GM19035 (cell line): Measurements from ENCODE around the gene MIP.
A peak's percentile ranks its signal among the peaks of the same experiment; 100 is the strongest.
"Not testable (repeated sequence)": the region's sequence is repeated elsewhere in the genome, so short reads cannot be mapped to it uniquely, and the experiment has no call there.

Experiments used
- ATAC-seq: cut with Tn5 transposase; IDR thresholded peaks from one replicate; pipeline ENCODE4 v1.9.1; 2021; ENCODE audit not compliant: unreplicated experiment

The MIP gene

DNA sequence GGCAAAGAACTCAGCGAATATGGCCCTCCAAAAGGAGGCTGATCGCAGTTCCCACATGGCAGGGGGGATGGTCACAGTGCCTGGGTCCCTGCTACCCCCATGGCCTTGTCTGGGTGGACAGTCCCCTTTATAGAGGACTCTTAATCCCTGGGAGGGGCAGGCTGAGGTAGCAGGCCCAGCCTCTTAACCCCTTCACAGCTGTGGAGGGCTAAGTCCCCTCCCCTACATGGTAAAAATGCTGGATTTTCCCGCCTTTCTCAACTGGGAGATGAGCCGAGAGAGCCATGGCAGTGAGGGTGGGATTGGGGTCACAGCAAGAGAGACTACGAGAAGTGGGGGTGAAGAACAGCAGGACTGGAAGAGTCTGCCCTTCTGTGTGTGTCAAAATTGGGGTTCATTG lies at the start of gene MIP:
Gene MIP, minus strand, starts transcription at position 101 of the 400 bp plus-strand sequence. Its CDS starts 44 bp downstream, at position 57.
- ATAC-seq: no peak

DNA sequence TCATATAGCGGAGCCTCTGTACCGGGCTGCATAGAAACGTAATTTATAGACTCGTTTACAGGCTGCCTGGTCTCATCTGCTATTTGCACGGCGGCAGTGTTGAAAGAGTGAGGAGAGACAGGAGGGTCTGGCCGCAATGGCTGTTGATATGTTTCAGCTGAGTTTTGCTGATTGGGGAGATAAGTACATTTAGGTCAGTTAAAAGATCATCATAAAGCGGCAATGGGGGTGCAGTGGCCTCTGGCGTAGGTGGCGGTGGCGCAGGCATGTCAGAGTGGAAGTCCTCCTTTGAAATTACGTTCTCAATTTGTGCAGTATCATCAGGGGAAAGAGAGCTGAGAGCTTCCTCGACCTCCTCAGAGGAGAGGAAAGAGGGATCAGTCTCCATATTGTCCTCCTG lies 45.4 kb upstream of the MIP start:
- ATAC-seq: not testable (repeated sequence)

DNA sequence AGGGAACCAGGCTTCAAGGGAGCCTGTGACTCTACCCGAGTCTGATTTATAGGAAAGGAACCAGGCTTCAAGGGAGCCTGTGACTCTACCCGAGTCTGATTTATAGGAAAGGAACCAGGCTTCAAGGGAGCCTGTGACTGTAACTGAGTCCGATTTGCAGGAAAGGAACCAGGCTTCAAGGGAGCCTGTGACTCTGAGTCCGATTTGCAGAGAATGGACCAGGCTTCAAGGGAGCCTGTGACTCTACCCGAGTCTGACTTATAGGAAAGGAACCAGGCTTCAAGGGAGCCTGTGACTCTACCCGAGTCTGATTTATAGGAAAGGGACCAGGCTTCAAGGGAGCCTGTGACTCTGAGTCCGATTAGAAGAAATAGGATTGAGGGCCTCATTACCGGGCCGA lies 45.0 kb upstream of the MIP start:
- not testable (repeated sequence) for ATAC-seq

DNA sequence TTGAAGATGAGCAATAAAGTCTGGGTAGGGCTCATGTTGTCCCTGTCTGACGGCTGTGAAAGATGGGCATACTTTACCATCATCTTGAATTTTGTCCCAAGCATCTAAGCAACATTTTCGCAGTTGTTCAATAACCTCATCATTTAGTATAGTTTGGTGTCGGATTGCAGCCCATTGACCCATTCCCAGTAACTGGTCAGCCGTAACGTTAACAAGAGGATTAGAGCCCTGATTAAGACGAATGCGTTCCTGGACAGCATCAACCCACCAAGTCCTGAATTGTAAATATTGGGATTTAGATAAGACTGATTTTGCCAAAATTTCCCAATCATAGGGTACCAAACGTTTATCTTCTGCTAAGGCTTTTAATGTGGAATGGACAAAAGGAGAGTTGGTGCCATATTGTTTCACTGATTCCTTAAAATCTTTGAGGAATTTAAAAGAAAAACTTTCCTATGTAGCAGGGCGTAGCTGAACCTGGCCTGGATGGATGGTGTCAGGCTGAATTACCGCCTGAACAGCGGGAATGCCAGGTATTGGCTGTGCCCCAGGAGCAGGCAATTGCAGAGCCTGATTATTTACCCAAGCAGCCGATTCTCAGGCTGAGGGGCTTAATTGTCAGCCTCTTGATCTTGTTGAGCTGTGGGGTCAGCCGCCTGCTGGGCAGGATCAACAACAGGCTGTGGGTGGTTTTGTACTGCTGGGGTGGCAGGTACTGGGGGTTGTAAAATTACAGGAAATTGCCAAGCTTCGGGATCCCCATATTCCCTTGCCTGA lies 43.9 kb upstream of the MIP start:
- ATAC-seq: not testable (repeated sequence)

DNA sequence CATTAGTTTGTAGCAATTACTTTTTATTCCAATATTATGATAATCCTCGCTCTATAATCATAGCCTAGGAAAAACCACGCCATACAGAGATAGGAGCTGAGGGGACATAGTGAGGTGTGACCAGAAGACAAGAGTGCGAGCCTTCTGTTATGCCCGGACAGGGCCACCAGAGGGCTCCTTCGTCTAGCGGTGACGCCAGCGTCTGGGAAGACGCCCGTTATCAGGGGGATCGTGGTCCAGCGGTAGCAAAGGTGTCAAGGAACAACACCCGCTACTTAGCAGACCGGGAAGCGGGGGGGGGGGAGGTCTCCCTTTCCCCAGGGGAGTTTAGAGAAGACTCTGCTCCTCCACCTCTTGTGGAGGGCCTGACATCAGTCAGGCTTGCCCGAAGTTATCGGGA lies 42.2 kb upstream of the MIP start:
- not testable (repeated sequence) for ATAC-seq

DNA sequence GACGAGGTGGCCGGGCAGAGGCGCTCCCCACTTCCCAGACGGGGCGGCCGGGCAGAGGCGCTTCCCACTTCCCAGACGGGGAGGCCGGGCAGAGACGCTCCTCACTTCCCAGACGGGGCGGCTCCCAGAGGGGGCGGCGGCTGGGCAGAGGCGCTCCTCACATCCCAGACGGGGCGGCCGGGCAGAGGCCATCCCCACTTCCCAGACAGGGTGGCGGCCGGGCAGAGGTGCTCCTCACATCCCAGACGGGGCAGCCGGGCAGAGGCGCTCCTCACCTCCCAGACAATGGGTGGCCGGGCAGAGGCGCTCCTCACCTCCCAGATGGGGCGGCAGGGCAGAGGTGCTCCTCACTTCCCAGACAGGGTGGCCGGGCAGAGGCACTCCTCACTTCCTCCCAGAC lies 40.0 kb upstream of the MIP start:
- not testable (repeated sequence) for ATAC-seq

DNA sequence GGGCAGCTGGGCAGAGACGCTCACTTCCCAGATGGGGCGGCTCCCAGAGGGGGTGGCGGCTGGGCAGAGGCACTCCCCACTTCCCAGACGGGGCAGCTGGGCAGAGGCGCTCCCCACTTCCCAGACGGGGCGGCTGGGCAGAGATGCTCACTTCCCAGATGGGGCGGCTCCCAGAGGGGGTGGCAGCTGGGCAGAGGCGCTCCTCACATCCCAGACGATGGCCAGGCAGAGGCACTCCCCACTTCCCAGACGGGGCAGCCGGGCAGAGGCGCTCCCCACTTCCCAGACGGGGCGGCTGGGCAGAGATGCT lies 39.6 kb upstream of the MIP start:
- ATAC-seq: not testable (repeated sequence)

DNA sequence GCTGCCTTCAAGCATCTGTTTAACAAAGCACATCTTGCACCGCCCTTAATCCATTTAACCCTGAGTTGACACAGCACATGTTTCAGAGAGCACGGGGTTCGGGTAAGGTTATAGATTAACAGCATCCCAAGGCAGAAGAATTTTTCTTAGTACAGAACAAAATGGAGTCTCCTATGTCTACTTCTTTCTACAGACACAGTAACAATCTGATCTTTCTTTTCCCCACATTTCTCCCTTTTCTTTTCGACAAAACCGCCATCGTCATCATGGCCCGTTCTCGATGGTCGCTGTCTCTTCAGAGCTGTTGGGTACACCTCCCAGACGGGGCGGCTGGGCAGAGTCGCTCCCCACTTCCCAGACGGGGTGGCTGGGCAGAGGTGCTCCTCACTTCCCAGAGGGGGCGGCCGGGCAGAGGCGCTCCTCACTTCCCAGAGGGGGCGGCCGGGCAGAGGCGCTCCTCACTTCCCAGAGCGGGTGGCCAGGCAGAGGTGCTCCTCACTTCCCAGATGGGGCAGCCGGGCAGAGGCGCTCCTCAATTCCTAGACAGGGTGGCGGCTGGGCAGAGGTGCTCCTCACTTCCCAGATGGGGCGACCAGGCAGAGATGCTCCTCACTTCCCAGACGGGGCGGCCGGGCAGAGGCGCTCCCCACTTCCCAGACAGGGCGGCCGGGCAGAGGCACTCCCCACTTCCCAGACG lies 39.1 kb upstream of the MIP start:
- not testable (repeated sequence) for ATAC-seq

DNA sequence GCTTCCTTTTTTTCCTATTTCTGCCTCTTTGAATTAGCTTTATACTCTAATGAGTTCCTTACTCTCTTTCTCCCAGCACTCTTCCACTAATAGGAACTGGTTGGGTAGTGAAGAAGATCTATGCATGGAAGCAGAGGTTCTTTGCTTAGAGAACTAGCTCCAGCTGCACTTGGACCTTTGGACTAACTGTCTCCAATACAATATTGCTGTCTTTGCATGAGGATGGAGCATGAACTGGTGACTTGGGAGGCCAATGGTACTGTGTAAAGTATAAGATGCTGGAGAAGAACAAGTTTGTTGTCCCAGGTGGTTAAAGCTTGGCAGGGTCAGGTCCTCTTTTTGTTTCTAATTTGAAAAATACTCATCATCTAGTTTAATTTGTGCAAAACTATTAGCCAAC lies 35.9 kb upstream of the MIP start:
- no peak for ATAC-seq

DNA sequence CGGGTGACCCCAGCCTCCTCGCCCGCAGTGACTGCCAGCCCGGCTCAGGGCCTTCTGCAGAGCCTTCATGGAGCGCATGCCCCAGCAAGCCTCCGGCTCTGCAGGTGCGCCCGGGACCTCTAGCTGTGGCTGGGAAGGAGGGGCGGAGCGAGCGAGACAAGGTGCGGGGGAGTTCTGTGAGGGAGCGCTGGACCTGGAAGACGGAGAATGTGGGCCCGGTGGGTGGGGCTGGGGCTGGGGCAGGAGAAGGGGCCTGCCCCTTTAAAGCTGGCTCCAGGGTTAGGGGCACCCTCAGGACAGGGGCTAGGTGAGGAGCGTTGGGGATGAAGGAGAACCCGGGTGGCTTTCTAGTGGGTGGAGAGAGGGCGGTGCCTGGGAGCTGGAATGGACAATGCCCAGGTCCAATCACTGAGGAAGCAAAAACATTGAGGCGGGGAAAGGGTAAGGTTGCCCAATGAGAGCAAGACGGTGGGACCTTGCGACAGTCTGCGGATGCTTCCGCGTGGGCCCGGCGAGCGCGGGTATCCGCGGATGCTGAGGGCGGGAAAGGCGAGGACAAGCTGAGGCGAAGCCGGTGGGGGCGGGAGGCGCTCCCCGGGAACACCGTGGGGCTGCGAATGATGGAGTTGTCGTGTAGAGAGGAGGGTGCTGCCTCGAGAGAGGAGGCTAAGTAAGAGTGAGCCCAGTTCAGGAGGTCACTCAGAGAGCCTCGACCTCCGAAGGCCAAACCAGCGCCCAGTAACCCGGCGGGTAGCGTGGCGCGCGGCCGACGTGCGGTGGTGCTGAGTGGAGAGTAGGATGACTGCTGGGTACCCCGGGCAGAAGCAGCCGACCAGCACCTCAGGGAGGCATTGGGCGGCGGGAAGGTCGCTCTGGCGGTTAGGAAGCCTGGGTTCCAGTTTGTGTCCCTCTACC lies 33.8 kb upstream of the MIP start, which contains the start of gene GLS2:
Gene GLS2, minus strand, starts transcription at position 121 of the 915 bp plus-strand sequence. Its CDS starts 43 bp downstream, at position 78.
- peak; percentile 90 for ATAC-seq

DNA sequence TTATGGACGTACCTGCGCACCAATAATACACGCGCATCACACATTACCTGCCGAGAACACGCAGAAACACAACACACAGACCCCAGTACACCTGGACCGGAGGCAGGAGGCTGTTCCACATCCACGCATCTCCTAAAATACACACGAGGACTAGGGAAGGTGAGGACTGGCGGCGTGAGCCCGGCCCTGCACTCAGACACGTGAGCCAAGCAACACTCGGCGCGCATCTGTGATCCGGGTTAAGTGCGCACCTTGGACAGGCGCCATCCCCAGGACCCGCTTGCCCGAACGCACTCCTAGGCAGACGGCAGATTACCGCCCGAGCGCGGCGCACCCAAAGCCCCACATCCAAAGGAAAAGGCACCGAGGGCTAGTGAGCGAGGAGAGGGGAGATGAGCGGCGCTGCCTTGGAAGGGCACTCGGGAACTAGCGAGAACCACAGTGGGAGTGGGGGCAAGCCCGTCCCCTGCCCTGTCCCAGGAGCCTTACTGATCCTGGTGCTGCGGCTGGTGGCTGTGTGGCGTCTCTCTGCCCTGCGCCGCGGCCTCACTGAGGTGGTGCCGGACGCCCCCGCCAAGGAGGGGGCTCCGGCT lies 33.1 kb upstream of the MIP start:
- ATAC-seq: peak; percentile 22

DNA sequence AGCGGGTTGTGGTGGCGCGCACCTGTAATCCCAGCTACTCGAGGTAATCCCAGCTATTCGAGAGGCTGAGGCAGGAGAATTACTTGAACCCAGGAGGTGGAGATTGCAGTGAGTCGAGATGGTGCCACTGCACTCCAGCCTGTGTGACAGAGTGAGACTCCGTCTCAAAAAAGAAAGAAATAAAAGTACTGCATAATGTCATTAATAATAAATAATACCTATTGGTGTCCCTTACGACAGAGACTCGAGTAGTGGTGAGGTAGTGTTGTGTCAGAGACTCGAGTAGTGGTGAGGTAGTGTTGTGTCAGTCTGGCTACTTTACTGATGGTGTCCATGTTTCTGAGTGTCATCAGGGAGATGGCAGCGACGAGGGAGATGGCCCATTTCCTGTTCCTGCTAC lies 32.2 kb upstream of the MIP start:
- no peak for ATAC-seq

DNA sequence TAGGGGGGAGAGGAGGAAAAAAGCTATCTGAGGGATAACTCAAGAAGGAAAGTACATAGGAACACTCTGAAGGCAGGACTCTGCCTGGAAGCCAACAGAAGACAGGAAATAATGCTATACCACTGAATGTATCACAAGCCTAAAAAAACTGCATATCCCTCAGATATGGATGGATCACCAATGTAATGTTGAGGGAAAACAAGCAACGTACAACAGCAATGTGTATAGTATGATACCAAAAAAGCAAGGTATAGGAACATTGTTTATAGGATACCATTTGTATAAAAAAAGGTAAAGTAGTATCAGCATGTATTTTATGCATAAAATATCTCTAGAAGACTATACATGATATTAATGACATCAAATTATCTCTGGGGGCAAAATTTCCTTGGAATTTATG lies 30.1 kb upstream of the MIP start:
- ATAC-seq: no peak

DNA sequence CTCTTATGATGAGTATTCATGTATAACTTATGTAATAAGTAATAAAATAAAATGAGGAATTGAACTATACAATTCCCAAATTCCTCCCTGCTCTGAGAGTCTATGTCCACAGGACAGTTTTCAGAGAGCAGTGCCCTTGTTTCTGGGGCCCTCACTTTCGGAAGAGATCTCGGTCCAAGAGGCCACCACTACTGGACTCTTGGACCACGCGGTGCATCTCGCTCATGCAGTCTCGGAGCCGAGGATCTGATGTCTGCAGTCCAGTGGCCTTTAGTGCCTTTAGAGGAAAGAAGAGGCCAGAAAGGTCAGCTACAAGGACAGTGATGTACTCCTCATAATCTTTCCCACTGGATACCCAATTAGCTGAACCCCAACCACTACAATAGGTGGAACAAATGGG lies 25.2 kb upstream of the MIP start:
- ATAC-seq: no peak

DNA sequence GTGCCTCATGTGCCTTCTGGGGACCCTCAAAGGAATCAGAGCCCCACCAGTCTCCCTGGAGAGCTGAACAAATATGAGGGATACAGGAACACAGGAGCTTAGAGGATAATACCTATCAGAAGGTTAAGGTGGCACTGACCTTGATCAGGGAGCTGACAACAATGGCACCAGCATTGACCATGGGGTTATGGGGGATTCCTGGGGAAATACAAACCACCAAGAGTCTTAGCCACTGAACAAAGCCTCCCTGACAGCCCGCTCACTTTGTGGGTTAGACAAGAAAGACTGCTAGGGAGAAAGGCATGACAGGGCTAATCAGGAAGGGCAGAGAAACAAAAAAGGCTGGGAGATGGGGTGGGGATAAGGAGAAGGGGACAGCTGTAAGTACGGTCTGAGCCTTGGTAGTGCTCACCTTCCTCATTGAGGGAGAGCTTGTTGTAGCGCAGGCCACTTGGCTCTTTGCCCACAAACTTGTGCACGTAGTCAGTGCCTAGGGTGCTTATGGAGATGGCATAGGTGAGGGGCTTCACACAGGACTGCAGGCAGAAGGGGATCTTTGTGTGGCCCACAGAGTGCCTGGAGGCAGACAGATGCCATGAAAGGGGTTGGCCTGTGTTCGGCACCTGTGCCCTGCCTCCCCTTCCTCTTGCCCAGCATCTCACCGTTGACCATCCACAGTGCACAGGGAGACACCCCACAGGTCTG lies 23.2 kb upstream of the MIP start:
- ATAC-seq: no peak

DNA sequence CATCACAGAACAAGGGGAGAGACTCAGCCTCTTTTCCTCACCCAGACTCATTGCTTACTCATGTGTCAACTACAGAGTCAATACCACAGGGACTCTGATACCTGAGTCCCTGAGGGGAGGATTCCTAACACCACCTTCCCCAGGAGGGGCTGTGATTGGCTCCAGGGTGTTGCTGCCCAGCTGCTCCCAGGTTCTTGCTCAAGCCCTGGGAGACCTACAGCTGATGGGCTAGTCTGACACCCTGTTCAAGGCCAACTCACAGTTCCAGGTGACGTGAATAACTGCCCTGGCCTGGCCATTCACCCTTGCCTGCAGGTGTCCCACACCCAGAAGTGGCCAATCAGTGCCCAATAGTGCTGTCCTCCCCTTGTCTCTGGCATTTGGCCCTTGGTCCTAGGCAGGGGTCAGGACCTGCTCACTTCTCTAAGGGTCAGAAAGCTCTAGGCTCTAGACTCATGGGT lies 22.5 kb upstream of the MIP start:
- ATAC-seq: no peak

DNA sequence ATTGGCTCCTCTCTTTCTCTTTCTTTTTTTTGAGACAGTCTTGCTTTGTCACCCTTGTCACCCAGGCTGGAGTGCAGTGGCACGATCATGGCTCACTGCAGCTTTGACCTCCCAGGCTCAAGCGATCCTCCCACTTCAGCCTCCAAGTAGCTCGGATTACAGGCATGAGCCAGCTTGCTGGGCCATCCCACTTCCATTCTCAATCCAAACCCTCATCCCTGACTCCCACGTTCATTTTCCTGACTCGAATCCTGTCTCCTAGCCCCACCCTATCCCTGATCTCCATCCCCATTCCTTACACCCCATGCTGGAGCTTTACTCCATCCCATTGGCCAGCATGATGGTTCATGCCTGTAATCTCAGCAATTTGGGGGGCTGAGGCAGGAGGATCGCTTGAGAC lies 21.7 kb upstream of the MIP start:
- no peak for ATAC-seq

DNA sequence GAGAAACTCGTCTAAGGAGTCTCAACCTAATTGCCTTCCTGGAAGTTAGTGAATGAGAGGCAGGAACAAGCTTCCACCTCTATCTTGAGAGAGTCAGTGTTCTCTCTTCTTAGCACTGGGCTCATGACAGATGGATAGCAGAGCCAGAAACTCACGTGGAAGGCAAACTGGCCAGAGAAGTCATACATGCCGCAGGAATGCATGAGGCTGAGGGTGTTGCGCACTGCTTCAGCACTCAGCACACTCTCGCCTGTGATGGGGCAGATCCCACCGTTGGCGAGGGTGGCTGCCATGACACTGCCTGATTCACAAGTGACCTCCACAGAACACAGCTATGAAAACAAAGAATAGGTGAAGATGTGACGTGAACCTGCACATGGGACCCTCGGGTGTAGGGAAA lies 19.9 kb upstream of the MIP start:
- ATAC-seq: no peak

DNA sequence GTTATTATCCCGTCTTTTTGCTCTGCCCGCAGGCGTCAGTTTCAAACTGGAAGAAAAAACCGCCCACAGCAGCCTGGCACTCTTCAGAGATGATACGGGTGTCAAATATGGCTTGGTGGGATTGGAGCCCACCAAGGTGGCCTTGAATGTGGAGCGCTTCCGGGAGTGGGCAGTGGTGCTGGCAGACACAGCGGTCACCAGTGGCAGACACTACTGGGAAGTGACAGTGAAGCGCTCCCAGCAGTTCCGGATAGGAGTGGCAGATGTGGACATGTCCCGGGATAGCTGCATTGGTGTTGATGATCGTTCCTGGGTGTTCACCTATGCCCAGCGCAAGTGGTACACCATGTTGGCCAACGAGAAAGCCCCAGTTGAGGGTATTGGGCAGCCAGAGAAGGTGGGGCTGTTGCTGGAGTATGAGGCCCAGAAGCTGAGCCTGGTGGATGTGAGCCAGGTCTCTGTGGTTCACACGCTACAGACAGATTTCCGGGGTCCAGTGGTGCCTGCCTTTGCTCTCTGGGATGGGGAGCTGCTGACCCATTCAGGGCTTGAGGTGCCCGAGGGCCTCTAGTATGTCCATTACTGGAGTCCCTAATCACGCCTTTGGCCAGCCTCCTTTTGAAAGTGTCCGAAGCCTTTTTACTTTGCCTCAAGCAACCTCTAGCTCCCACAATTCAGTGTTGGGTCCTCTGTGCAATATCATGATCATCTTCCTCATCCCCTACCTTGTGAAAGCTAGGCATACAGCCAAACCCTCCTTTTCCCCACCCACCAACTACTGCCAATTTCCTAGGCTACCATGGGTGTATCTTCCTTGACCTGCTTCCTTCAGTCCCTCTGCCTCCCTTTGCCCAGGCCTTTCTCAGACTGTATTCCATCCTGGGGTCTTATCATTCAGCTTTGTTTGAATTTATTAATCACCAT lies 14.8 kb upstream of the MIP start:
- ATAC-seq: no peak
